HEK293T (cell line): Measurements from ENCODE around the gene HTT-AS.

Experiments
- CTBP1 ChIP-seq: fragments of 450-650 bp; IDR thresholded peaks from 2 replicates; pipeline ENCODE4 v1.6.1; 2016; ENCODE audit warnings: borderline replicate concordance
- ELF4 ChIP-seq: fragments of 450-650 bp; IDR thresholded peaks from 2 replicates; pipeline ENCODE4 v1.6.1; 2017; ENCODE audit warnings: antibody characterized with exemption
- FOXK2 ChIP-seq: fragments of 450-650 bp; IDR thresholded peaks from 2 replicates; pipeline ENCODE4 v1.6.1; 2016; ENCODE audit warnings: mild to moderate bottlenecking
- HDGF ChIP-seq: fragments of 450-650 bp; IDR thresholded peaks from 2 replicates; pipeline ENCODE4 v1.6.1; 2017; ENCODE audit warnings: antibody characterized with exemption, borderline replicate concordance
- SP1 ChIP-seq: fragments of 450-650 bp; IDR thresholded peaks from 2 replicates; pipeline ENCODE4 v1.6.1; 2017
- ZNF384 ChIP-seq: fragments of 450-650 bp; IDR thresholded peaks from 2 replicates; pipeline ENCODE4 v1.6.1; 2016

DNA sequence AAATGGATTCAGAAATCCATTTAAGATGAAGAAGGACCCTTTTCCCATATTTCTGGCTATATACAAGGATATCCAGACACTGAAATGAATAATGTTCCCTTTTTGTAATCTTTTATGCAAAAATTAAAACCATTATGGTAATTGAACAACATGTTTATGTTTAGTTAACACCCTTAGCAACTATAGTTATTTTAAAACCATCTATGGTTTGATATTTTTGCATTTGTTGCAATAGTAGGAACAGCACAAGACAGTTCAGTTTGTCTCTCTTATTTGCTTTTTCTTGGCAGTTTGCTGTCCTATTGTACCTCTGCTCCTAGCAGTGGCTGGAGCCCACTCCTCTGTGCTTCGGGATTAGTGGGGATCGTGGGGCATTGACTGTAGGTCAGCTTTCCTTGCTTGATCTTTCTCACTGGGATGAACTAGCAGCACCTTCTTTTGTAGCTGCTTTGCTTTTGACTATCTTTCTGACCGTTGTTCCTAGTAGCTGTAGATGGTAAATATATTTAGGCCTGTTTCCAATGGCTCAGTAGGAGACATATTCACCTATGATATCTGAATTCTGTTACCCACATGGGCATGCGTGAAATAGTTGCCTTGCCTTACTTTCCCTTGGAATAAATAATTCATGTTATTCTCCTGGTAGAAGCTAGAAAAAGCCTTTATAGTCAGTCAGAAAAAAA lies 12.9 kb upstream of the HTT-AS start:
- TF ChIP-seq ZNF384 (no peak), ELF4 (no peak), FOXK2 (no peak), SP1 (no peak), CTBP1 (no peak), HDGF (no peak)
